Duodenal mucosa (tissue), 2 donors: Measurements from ENCODE around the gene MARF1.
A peak's percentile ranks its signal among the peaks of the same experiment; 100 is the strongest.
"Not testable (repeated sequence)": the region's sequence is repeated elsewhere in the genome, so short reads cannot be mapped to it uniquely, and the experiment has no call there.

Experiments
- H3K27ac ChIP-seq: one replicate; pipeline ENCODE4 v1.7.0; 2013; ENCODE audit warnings: low read depth, low read length
- H3K27me3 ChIP-seq, 2 donors: one replicate each; pipeline ENCODE4 v1.7.0; 2013; ENCODE audit warnings: low read length in 2 of 2, control low read depth in 1 of 2; ENCODE audit not compliant: insufficient read depth in 2 of 2, control insufficient read depth in 1 of 2
- H3K36me3 ChIP-seq, 2 donors: one replicate each; pipeline ENCODE4 v1.7.0; 2013; ENCODE audit warnings: low read length in 2 of 2, control low read depth in 1 of 2; ENCODE audit not compliant: insufficient read depth in 2 of 2, control insufficient read depth in 1 of 2
- H3K4me1 ChIP-seq, 2 donors: one replicate each; pipeline ENCODE4 v1.7.0; 2013; ENCODE audit warnings: low read length in 2 of 2, control low read depth in 1 of 2; ENCODE audit not compliant: insufficient read depth in 2 of 2, control insufficient read depth in 1 of 2
- H3K4me3 ChIP-seq, 2 donors: one replicate each; pipeline ENCODE4 v1.7.0; 2013; ENCODE audit warnings: low read length in 2 of 2, low read depth in 1 of 2
- H3K9ac ChIP-seq, 2 donors: one replicate each; pipeline ENCODE4 v1.7.0; 2013; ENCODE audit warnings: low read length in 2 of 2, low read depth in 1 of 2
- H3K9me3 ChIP-seq, 2 donors: one replicate each; pipeline ENCODE4 v1.7.0; 2013; ENCODE audit warnings: low read length in 2 of 2, control low read depth in 1 of 2; ENCODE audit not compliant: control insufficient read depth in 1 of 2

Gene MARF1

GRCh38 chr16:15672514-15673167, 29.7 kb upstream of the MARF1 start:
- peak overlapping the region; percentile 36 for H3K27ac ChIP-seq
- H3K36me3 ChIP-seq, result peaks cover 6 to 41% of the 10 kb centered on the region in 2 donors
- no peak overlapping the region for H3K4me3 ChIP-seq
- no peaks in the 10 kb centered on the region for H3K9me3 ChIP-seq
- peak overlapping the region in 1 of 2 donors; percentile 24 for H3K9ac ChIP-seq
- H3K27me3 ChIP-seq, result no peaks in the 10 kb centered on the region
- H3K4me1 ChIP-seq, result peaks cover 0 to 6% of the 10 kb centered on the region in 2 donors

DNA sequence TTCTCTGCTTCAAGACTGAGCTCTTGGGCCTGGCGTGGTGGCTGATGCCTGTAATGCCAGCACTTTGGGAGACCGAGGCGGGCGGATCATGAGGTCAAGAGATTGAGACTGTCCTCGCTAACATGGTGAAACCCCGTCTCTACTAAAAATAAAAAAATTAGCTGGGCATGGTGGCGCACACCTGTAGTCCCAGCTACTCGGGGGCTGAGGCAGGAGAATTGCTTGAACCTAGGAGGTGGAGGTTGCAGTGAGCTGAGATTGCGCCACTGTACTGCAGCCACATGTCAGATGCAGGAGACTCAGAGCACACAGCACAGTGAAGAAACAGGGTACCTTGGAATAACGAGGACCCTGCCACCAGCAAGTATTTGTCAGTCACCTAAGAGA, 29.2 kb upstream of the MARF1 start:
- Histone ChIP-seq H3K27ac (peak overlapping the region; percentile 36), H3K9ac (peak overlapping the region in 1 of 2 donors; percentile 24), H3K36me3 (peaks cover 5 to 42% of the 10 kb centered on the region in 2 donors)
- not testable (repeated sequence) for H3K27me3 ChIP-seq, H3K9me3 ChIP-seq, H3K4me3 ChIP-seq, H3K4me1 ChIP-seq

- H3K27ac ChIP-seq, result peak overlapping the region; percentile 20
- peaks cover 5 to 42% of the 10 kb centered on the region in 2 donors for H3K36me3 ChIP-seq
- H3K9me3 ChIP-seq, result no peaks in the 10 kb centered on the region
- H3K9ac ChIP-seq, result no peak overlapping the region
- peaks cover 0 to 6% of the 10 kb centered on the region in 2 donors for H3K4me1 ChIP-seq
- no peaks in the 10 kb centered on the region for H3K27me3 ChIP-seq
- H3K4me3 ChIP-seq, result no peak overlapping the region
These were observed 28.7 kb upstream of the MARF1 start for GRCh38 chr16:15671530-15672117.

DNA sequence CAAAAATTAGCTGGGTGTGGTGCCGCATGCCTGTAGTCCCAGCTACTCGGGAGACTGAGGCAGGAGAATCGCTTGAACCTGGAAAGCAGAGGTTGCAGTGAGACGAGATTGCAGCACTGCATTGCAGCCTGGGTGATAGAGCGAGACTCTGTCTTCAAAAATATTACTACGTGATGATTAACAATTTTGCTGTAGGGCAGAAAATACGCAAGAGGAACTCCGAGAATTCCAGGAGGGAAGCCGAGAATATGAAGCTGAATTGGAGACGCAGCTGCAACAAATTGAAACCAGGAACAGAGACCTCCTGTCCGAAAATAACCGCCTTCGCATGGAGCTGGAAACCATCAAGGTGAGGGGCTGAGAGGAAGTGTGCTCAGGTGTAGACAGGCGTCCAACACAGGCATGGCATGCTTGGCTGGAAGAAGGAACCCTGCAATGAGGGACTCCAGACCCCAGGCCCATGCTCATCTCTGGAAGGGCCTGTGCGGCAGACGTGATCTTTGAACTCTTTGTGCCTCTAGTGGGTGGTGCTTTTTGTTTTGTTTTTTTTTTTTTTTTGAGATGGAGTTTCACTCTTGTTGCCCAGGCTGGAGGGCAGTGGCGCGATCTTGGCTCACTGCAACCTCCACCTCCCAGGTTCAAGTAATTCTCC, 24.3 kb upstream of the MARF1 start:
- H3K9me3 ChIP-seq, result no peaks in the 10 kb centered on the region
- H3K4me3 ChIP-seq, result no peak overlapping the region
- no peak overlapping the region for H3K27ac ChIP-seq
- H3K36me3 ChIP-seq, result peaks cover 5 to 61% of the 10 kb centered on the region in 2 donors
- H3K9ac ChIP-seq, result no peak overlapping the region
- no peaks in the 10 kb centered on the region for H3K27me3 ChIP-seq
- H3K4me1 ChIP-seq, result no peaks in the 10 kb centered on the region

GRCh38 chr16:15665107-15665506, 22.2 kb upstream of the MARF1 start:
- Histone ChIP-seq H3K27ac (no peak overlapping the region), H3K4me3 (no peak overlapping the region), H3K9ac (no peak overlapping the region), H3K9me3 (no peaks in the 10 kb centered on the region), H3K4me1 (no peaks in the 10 kb centered on the region), H3K36me3 (peaks cover 5 to 57% of the 10 kb centered on the region in 2 donors), H3K27me3 (no peaks in the 10 kb centered on the region)

GRCh38 chr16:15660203-15660601, 17.2 kb upstream of the MARF1 start:
- Histone ChIP-seq H3K9ac (no peak overlapping the region), H3K4me1 (no peaks in the 10 kb centered on the region), H3K9me3 (no peaks in the 10 kb centered on the region), H3K27me3 (no peaks in the 10 kb centered on the region), H3K27ac (no peak overlapping the region), H3K4me3 (no peak overlapping the region), H3K36me3 (peaks cover 0 to 14% of the 10 kb centered on the region in 2 donors)

DNA sequence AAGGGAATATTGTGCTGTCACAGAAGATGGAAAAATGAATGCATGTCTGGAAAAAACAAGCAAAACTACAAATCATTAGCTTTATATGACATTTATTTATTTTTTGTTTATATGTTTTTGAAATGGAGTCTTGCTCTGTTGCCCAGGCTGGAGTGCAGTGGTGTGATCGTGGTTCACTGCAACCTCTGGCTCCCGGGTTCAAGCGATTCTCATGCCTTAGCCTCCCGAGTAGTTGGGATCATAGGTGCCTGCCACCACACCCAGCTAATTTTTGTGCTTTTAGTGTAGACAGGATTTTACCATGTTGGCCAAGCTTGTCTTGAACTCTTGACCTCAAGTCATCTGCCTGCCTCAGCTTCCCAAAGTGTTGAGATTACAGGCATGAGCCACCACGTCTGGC, 15.6 kb upstream of the MARF1 start:
- Histone ChIP-seq H3K9ac (no peak overlapping the region), H3K4me1 (no peaks in the 10 kb centered on the region), H3K4me3 (no peak overlapping the region), H3K27ac (no peak overlapping the region), H3K36me3 (peaks cover 0 to 15% of the 10 kb centered on the region in 2 donors), H3K9me3 (no peaks in the 10 kb centered on the region), H3K27me3 (no peaks in the 10 kb centered on the region)

- H3K9ac ChIP-seq, result no peak overlapping the region
- peaks cover 0 to 15% of the 10 kb centered on the region in 2 donors for H3K36me3 ChIP-seq
- no peaks in the 10 kb centered on the region for H3K9me3 ChIP-seq
- H3K27ac ChIP-seq, result no peak overlapping the region
- no peaks in the 10 kb centered on the region for H3K4me1 ChIP-seq
- H3K27me3 ChIP-seq, result no peaks in the 10 kb centered on the region
- H3K4me3 ChIP-seq, result no peak overlapping the region
These were observed 15.2 kb upstream of the MARF1 start for GRCh38 chr16:15658149-15658548.

DNA sequence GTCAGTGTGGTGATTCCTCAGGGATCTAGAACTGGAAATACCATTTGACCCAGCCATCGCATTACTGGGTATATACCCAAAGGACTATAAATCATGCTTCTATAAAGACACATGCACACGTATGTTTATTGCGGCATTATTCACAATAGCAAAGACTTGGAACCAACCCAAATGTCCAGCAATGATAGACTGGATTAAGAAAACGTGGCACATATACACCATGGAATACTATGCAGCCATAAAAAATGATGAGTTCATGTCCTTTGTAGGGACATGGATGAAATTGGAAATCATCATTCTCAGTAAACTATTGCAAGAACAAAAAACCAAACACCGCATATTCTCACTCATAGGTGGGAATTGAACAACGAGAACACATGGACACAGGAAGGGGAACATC, 12.6 kb upstream of the MARF1 start:
- H3K27me3 ChIP-seq, H3K4me3 ChIP-seq, H3K9me3 ChIP-seq, H3K9ac ChIP-seq, H3K4me1 ChIP-seq, H3K27ac ChIP-seq: not testable (repeated sequence)
- peaks cover 0 to 12% of the 10 kb centered on the region in 2 donors for H3K36me3 ChIP-seq

GRCh38 chr16:15654591-15654990, 11.6 kb upstream of the MARF1 start:
- Histone ChIP-seq H3K36me3 (peaks cover 0 to 12% of the 10 kb centered on the region in 2 donors), H3K4me3 (no peak overlapping the region), H3K9me3 (no peaks in the 10 kb centered on the region), H3K27me3 (no peaks in the 10 kb centered on the region), H3K9ac (no peak overlapping the region), H3K27ac (no peak overlapping the region), H3K4me1 (peaks cover 5 to 9% of the 10 kb centered on the region in 2 donors)
